ENCODE measurements around the gene DUT. TPM values are rescaled to one million over a fixed set of nuclear protein-coding genes. Genes with fewer than 3 reads are reported as not detected.

DUT gene
- total RNA-seq = 100 to 1,000 TPM in 1 of 4 donors, 10 to 100 TPM in 3; 69.6 to 140 (median 84.0) TPM

DNA sequence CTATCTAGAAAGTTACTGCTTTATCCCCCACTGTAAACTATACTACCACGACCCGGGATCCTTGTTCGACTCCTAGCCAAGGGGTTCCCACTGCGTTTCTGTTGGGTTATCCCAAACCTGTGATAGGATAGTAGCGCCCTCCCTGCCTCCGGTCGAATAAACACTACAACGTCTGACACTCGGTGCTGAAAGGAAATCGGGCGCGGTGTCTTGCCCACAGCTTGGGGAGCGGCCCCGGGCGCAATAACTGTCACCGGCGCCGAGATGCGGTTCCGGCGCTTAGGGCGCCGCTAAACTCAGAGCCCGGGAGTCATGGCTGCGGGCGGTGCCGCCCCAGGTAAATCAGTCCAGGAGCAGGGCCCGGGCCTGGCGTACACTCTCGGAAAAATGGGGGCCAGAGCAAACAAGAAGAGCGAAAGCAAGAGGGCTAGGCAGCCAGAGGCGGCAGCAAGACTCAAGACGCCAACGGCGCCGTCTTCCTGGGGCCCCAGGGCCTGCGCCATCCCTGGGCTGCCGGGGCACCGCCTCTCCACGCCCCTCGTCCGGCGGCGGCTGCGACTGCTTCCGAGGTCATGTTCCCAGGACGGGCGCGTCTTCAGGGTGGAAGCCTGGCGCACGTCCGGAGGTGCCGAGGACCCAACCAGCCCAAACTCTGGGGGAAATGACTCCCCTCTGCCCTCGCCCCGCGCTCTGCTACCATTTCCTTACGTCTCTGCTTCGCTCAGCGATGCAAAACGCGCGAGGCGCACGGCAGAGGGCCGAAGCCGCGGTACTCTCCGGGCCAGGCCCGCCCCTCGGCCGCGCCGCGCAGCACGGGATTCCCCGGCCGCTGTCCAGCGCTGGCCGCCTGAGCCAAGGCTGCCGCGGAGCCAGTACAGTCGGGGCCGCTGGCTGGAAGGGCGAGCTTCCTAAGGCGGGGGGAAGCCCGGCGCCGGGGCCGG is at the start of gene DUT:
TSS of gene DUT (plus strand) at position 575 of the 941 bp plus-strand sequence. CDS start at position 662, 87 bp downstream.
- TF ChIP-seq POLR2A (IDR thresholded peaks at IDR 0.05) = peak in 1 of 2 donors; percentile 81
- TF ChIP-seq, protein P1, sequence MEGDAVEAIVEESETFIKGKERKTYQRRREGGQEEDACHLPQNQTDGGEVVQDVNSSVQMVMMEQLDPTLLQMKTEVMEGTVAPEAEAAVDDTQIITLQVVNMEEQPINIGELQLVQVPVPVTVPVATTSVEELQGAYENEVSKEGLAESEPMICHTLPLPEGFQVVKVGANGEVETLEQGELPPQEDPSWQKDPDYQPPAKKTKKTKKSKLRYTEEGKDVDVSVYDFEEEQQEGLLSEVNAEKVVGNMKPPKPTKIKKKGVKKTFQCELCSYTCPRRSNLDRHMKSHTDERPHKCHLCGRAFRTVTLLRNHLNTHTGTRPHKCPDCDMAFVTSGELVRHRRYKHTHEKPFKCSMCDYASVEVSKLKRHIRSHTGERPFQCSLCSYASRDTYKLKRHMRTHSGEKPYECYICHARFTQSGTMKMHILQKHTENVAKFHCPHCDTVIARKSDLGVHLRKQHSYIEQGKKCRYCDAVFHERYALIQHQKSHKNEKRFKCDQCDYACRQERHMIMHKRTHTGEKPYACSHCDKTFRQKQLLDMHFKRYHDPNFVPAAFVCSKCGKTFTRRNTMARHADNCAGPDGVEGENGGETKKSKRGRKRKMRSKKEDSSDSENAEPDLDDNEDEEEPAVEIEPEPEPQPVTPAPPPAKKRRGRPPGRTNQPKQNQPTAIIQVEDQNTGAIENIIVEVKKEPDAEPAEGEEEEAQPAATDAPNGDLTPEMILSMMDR (IDR thresholded peaks at IDR 0.05) = no peak
- WGBS, 2 donors = 1% methylated on average over 47 to 60 of the region's 89 CpGs
- peak within 1 kb of the TSS; percentile 94 for H3K4me3 ChIP-seq (ENCODE audit: low read depth, poor library complexity, severe bottlenecking)
- peak; percentile 74 to 97 for DNase-seq (ENCODE audit: low spot score in 2 of 2)
- intact Hi-C loops (cut with DNase I; ENCODE audit: low total_unique reads) = no loop called here

DNA sequence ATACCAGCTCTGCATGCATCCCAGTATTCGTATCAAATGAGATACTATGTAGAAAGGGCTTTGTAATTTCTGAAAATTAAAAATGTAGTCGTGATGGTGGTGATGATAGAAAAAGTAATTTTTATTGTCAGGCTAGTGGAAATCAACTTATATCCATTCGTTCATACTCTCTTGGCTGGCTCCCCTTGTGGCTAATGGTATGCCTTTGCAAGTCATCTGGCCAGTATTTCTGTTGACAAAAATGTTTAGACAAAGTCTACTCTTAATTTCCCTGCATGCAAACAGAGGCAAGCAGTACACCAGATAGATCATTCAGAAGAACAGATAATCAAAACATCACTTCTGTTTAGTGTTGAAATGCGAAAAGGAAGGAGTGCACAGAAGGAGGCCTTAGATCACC is 49.6 kb upstream of the DUT start:
- no peak overlapping the region for H3K4me3 ChIP-seq (ENCODE audit: low read depth, poor library complexity, severe bottlenecking)
- no peak for DNase-seq (ENCODE audit: low spot score in 2 of 2)
- 87 to 88% methylated on average over 4 of the region's 4 CpGs for WGBS, 2 donors
- intact Hi-C loops (cut with DNase I; ENCODE audit: low total_unique reads) = no loop called here
- TF ChIP-seq, protein P1 (IDR thresholded peaks at IDR 0.05) = no peak
- no peak for TF ChIP-seq POLR2A (IDR thresholded peaks at IDR 0.05)

DNA sequence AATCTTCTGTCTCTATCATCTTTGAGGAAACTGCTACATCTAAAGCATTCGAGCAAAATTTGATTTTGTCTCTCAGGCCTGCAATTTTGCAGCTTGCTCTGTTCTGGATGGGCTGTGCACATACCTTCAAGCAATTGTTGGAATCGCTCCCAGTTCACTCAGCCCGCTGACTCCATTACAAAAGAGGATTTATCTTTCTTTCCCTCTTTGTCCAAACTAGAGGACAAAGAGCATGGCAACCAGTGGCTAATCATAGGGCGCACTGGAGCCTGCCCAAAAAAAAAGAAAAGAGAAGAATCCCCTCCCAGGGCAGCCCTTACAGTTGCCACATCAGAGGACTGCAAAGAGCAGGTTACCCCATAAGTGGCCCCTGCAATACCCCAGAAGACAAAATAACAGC is 49.0 kb upstream of the DUT start:
- intact Hi-C loops (cut with DNase I; ENCODE audit: low total_unique reads) = no loop called here
- 74 to 78% methylated on average over 4 of the region's 4 CpGs for WGBS, 2 donors
- no peak for DNase-seq (ENCODE audit: low spot score in 2 of 2)
- no peak for TF ChIP-seq POLR2A (IDR thresholded peaks at IDR 0.05)
- TF ChIP-seq, protein P1 (IDR thresholded peaks at IDR 0.05) = no peak
- H3K4me3 ChIP-seq (ENCODE audit: low read depth, poor library complexity, severe bottlenecking) = no peak overlapping the region

DNA sequence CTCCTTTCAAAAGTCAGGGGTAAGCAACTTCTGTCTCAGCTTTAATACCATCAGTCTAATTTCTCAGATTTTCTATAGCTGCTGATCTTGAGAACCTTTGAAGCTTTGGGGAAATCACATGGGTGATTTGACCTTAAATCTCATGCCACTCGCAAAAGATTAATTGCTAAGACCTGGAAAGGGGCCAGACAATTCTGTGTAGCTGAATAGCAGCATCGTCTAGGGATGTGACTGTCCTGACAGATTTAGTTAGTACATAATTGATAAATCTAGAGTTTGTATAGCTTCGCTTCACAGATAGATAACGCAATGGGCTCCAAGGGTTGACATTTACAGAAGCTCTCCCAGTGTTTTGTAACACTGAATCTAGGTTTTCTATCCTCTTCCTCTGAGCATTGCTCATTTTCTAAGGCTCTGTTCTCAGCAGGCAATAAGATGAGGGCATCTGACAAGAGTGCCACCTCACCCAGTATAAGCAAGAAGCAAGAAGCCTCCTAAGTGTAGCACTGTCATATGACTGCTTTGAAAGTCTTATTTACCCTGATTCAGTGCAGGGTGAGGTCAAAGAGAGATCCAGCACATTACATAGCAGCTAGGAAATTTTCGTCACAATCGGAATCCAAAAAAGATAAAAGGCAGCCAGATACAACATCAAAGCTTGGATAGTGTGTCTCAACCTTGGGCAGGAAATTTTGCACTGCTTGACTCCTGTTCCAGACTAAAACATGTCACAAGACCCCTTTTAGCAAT is 47.7 kb upstream of the DUT start:
- intact Hi-C loops (cut with DNase I; ENCODE audit: low total_unique reads) = no loop called here

More for the DNA sequence above, 47.7 kb upstream of the DUT start:
- H3K4me3 ChIP-seq (ENCODE audit: low read depth, poor library complexity, severe bottlenecking) = no peak overlapping the region
- WGBS, 2 donors = 53 to 57% methylated on average over 6 of the region's 6 CpGs
- TF ChIP-seq, protein P1 (IDR thresholded peaks at IDR 0.05) = no peak
- TF ChIP-seq POLR2A (IDR thresholded peaks at IDR 0.05) = no peak
- DNase-seq (ENCODE audit: low spot score in 2 of 2) = no peak
